8988T (cell line): ENCODE results near the gene NR0B2.
"Not testable (repeated sequence)": the region's sequence is repeated elsewhere in the genome, so short reads cannot be mapped to it uniquely, and the experiment has no call there.

Source experiments
- DNase-seq: peaks from one replicate; pipeline ENCODE4 v3.0.0; 2011

Gene NR0B2

DNA sequence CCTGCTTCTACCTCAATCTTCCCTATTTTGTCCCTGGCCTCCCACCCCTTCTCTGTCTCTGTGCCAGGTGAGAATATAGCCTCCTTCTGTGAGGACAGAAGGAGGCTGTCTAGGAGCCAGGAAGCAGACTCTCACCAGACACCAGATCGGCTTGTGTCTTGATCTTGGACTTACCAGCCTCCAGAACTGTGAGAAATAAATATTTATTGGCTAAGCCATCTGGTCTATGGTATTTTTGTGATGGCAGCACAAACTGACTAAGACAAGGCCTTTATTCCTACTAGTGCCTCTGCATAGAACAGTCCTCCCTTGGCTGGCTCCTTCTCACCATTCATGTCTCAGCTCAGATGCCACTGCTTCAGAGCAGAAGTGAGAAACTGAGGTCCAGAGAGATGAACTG is 25.5 kb downstream of the NR0B2 start:
- no peak for DNase-seq

DNA sequence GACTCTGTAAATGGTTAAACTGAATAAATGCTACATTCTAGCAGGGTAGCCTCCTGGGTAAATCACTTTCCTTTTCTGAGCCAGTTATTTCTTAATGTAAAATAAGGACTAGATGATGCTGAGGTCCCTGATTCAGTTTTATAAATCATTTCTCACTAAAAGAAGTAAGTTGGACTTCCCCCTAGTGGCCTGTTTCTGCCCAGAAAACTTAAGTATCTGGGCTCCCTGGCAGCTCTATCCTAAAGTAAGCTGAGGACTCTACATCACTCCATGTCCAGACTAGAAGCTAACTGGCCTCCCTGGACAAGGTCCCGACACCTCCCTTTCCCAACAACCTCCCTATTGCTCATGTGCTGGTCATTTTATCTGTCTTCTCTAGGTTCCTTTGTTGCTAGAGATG is 26.6 kb downstream of the NR0B2 start:
- DNase-seq = peak; percentile 51

DNA sequence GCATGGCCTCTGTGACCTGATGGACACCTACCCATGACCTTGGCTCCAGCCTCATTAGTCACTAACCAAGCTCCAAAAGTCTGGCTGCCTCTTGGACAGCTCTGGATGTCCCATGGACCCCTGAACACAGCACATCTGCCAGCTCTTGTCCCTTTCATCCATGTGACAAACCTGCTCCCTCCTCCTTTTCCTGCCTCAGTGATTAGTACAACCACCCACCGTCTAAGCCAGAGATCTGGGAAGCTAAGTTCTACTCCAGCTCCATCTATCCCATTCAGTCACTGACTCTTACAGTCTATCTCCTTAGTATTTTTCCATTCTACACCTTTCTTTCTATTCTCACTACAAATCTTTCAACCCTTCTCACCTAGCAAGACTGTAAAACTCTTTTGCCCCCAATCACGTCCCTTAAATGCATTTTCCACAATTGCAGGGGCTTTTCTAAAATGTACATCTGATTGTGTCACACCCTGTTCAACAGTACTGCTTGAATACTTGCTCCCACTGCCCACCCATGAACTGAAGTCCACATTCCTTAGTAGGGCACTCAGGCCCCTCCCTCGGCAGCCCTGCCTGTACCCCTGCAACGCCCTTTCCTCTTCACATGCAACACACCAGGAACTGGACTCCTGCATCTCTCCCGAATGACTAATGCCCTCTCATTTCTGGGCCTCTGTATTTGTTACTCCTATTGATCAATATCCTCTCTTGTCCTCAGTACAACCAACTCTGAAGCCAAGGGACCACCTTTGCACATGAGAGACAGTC is 30.9 kb downstream of the NR0B2 start:
- DNase-seq = no peak

DNA sequence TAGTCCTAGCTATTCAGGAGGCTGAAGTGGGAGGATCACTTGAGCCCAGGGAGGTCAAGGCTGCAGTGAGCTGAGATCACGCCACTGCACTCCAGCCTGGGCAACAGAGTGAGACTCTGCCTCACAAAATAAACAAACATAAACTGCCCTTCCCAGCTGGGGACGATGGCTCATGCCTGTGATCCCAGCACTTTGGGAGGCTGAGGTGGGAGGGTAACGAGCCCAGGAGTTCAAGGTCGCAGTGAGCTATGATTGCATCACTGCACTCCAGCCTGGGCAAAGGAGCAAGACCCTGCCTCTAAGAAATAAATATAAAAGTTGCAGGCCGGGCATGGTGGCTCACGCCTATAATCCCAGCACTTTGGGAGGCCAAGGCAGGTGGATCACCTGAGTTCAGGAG is 32.2 kb downstream of the NR0B2 start:
- DNase-seq = not testable (repeated sequence)

DNA sequence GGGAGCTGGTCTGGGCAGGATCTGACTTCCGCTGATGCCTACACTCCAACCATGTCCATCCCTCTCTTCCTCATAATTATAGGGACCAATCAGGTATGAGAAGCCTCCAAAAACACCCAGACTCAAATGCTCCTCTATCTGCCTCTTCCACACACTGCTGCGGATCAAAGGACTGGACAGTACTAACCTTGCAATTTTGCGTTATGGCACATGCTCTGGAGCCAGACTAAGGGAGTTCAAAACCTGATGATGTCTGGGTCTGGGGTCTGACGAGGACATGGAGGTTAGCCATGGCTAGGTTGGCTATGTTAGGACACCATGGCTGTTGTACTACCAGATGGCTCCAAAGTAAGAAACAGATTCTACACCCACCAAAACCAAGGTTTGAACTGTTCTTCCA is 34.0 kb downstream of the NR0B2 start:
- no peak for DNase-seq

DNA sequence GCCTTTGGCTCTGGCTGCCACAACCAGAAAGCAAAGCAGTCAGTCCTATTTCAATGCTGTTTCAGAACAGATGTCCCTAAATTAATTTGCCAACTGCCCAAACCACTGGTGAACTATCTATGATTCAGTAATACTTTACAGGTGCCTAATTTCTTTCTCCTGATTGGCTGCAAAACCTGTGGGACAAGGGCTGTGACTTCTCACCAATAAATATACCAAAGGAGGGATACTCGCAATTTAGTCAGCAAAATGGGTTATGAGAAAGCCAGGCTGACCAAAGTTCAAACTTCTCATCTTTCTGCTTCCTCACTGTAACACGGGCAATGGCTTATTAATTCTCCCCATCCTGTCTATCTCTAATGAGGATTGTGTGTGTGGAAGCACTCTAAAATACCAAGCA is 36.4 kb downstream of the NR0B2 start:
- no peak for DNase-seq

DNA sequence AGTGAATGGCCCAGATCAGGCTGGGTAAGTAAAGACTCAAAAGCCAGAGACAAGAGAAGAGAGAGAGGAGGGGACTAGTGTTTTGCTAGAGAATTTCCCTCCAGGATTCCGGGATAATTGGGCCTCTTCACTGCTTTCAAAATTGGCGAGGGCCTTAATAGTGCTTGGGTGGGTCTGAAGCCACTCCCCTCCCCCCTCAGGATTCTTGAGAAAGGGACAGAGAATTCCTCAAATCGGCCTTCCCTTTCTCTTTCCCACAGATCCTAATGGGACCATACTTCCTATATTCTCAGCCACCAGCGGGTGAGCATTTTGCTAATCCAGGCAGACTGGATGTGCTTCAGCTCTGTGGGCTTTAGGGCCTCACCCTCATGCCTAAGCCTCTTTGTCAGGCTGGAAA is 38.9 kb downstream of the NR0B2 start:
- no peak for DNase-seq

DNA sequence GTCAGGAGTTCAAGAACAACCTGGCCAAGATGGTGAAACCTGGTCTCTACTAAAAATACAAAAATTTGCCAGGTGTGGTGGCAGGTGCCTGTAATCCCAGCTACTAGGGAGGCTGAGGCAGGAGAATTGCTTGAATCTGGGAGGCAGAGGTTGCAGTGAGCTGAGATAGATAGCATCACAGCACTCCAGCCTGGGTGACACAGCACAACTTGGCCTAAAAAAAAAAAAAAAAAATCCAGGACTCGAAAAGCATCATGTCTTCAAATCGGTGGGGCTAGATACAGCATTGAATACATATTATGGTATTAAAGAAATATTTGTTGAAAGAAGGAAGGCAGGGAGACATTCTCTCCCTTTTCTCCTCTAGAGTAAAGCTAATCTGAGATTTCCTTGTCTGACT is 40.7 kb downstream of the NR0B2 start:
- not testable (repeated sequence) for DNase-seq

DNA sequence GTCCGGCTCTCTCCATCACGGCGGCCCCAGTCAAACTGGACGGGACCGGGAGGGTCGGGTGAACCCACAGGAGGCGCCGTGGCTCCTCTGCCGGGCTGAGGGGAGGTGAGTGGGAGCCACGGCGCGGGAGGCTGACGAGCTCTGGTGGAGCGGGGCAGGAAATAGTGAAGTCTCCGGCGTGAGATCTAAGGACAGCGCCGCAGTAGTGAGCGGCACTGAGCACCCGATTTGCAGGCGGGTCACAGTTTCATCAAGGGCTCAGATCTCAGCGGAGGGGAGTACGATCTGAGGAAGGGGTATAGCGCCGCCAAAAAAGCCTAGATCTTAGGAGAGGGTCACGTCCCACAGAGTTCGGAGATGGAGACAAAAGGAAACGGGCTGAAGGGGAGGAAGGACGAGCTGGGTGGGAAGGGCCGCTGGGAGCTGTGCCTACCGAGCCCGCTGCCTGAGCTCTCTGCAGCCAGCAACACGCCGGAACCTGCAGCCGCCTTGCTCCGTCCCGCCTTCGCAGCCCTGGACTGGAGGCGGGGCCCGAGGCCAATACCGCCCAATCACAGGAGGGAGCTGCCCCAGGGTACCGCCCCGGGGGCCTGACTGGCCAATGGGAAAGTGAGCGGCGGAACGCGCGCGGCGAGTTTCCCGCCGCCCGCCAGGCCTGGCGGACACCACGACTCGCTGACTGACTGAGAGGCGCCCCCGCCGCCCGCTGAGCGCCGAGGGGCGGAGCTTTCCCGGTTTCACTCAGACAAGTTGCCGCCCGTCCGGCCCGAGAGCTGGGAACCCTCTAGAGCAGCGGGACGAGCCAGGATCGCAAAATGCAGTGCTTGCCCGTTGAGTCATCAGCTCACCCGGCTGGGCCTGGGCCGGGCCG is 48.9 kb downstream of the NR0B2 start:
- DNase-seq = peak; percentile 40

DNA sequence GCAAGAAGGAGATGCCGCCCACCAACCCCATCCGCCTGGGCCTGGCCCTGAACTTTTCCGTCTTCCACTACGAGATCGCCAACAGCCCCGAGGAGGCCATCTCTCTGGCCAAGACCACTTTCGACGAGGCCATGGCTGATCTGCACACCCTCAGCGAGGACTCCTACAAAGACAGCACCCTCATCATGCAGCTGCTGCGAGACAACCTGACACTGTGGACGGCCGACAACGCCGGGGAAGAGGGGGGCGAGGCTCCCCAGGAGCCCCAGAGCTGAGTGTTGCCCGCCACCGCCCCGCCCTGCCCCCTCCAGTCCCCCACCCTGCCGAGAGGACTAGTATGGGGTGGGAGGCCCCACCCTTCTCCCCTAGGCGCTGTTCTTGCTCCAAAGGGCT is 50.1 kb downstream of the NR0B2 start:
- DNase-seq = no peak

DNA sequence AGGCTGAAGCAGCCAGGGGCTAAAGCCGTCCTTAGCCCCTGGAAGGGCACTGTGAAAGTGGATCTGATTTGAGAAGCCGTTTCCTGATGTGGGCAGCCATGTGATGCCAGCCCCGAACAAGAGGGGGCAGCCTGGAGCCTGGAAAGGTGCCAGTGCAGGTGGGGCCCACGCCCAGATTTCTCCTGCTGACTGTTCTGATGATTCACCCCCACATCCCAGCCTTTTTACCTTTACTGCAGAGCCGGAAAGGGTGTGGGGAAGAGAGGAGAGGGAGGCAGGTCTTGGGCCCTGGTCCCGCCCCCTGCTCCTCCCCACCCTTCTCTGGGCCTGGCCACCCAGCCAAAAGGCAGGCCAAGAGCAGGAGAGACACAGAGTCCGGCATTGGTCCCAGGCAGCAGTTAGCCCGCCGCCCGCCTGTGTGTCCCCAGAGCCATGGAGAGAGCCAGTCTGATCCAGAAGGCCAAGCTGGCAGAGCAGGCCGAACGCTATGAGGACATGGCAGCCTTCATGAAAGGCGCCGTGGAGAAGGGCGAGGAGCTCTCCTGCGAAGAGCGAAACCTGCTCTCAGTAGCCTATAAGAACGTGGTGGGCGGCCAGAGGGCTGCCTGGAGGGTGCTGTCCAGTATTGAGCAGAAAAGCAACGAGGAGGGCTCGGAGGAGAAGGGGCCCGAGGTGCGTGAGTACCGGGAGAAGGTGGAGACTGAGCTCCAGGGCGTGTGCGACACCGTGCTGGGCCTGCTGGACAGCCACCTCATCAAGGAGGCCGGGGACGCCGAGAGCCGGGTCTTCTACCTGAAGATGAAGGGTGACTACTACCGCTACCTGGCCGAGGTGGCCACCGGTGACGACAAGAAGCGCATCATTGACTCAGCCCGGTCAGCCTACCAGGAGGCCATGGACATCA is 50.7 kb downstream of the NR0B2 start, which contains the start of gene SFN:
Gene SFN (plus strand): TSS at position 369 of the 904 bp plus-strand sequence. CDS start 64 bp downstream, at position 433.
- DNase-seq = peak; percentile 47

DNA sequence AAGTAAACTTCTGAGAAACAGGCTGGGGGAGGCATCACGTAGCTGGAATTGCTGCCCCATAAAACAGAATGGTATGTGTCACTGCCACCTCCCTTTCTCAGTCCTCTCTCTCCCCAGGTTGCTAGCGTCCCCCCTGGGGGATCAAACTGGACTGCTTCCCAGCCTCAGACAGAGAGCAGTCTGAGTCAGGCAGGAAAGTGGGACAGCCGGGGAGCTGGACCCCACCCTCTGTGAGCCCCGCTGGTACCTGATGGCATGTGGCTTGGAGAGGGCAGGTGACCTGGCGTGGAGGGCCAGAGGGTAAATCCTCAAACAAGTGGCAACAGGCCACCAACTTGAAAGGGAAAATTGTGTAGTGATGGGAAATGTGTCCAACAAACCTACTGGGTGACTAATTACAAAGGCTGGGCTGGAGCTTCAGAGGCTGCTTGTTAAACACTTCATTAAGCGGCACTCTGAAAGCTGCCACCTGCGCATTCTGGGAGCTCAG is 51.8 kb downstream of the NR0B2 start:
- no peak for DNase-seq
